BE2C (cell line): ENCODE data around the gene DCDC1.

Experiments used
- DNase-seq: peaks from one replicate; pipeline ENCODE4 v3.0.0-alpha.2; 2020
- H3K27me3 ChIP-seq: fragments of 250-450 bp; sonication (Bioruptor Pico); 2 replicates; pipeline ENCODE4 v1.5.1; 2020; ENCODE audit warnings: mild to moderate bottlenecking
- H3K36me3 ChIP-seq: fragments of 250-450 bp; sonication (Bioruptor Pico); 2 replicates; pipeline ENCODE4 v1.5.1; 2020; ENCODE audit warnings: mild to moderate bottlenecking
- H3K4me1 ChIP-seq: fragments of 250-450 bp; sonication (Bioruptor Pico); 2 replicates; pipeline ENCODE4 v1.5.1; 2020
- H3K4me3 ChIP-seq: 2 replicates; pipeline ENCODE4 v1.5.1; 2011; ENCODE audit warnings: low read depth, low read length
- H3K9me3 ChIP-seq: fragments of 250-450 bp; sonication (Bioruptor Pico); 2 replicates; pipeline ENCODE4 v1.5.1; 2020
- TF ChIP-seq, protein P1 (sequence below): IDR thresholded peaks from 2 replicates; pipeline ENCODE4 v1.5.1; 2012; ENCODE audit warnings: mild to moderate bottlenecking, low read depth, low read length

DCDC1 gene

DNA sequence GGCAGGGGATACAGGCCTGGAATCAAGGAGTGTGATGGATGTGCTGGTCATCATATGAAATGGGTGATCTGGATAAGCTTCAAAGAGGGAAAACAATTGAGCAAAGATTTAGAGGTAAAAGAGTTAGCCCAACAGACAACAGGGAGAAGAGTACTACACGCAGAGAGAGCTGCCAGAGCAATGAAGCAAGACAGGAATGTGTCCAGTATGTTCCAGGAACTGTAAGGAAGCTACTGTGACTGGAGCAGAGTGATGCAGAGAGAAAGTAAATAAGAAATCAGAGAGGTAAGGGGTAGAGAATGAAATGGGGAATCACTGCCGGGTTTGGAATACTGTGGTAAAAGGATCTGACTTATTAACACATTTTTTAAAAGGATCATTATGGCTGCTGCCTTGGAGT is 255.1 kb downstream of the DCDC1 start:
- H3K36me3 ChIP-seq = no peaks in the 10 kb centered on the region
- no peaks in the 10 kb centered on the region for H3K4me1 ChIP-seq
- no peaks in the 10 kb centered on the region for H3K9me3 ChIP-seq
- DNase-seq = no peak
- TF ChIP-seq, protein P1, sequence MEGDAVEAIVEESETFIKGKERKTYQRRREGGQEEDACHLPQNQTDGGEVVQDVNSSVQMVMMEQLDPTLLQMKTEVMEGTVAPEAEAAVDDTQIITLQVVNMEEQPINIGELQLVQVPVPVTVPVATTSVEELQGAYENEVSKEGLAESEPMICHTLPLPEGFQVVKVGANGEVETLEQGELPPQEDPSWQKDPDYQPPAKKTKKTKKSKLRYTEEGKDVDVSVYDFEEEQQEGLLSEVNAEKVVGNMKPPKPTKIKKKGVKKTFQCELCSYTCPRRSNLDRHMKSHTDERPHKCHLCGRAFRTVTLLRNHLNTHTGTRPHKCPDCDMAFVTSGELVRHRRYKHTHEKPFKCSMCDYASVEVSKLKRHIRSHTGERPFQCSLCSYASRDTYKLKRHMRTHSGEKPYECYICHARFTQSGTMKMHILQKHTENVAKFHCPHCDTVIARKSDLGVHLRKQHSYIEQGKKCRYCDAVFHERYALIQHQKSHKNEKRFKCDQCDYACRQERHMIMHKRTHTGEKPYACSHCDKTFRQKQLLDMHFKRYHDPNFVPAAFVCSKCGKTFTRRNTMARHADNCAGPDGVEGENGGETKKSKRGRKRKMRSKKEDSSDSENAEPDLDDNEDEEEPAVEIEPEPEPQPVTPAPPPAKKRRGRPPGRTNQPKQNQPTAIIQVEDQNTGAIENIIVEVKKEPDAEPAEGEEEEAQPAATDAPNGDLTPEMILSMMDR = no peak
- no peak overlapping the region for H3K4me3 ChIP-seq
- H3K27me3 ChIP-seq = no peaks in the 10 kb centered on the region

- H3K36me3 ChIP-seq = no peaks in the 10 kb centered on the region
- H3K4me1 ChIP-seq = no peaks in the 10 kb centered on the region
- no peaks in the 10 kb centered on the region for H3K9me3 ChIP-seq
- TF ChIP-seq, protein P1 = no peak
- H3K4me3 ChIP-seq = no peak overlapping the region
- no peaks in the 10 kb centered on the region for H3K27me3 ChIP-seq
- DNase-seq = no peak
Observed at GRCh38 chr11:31110830-31111229, 258.7 kb downstream of the DCDC1 start.

- H3K36me3 ChIP-seq = no peaks in the 10 kb centered on the region
- H3K4me1 ChIP-seq = no peaks in the 10 kb centered on the region
- H3K4me3 ChIP-seq = no peak overlapping the region
- no peaks in the 10 kb centered on the region for H3K9me3 ChIP-seq
- no peak for DNase-seq
- TF ChIP-seq, protein P1 = no peak
- H3K27me3 ChIP-seq = no peaks in the 10 kb centered on the region
Observed at GRCh38 chr11:31109446-31109845, 260.1 kb downstream of the DCDC1 start.

DNA sequence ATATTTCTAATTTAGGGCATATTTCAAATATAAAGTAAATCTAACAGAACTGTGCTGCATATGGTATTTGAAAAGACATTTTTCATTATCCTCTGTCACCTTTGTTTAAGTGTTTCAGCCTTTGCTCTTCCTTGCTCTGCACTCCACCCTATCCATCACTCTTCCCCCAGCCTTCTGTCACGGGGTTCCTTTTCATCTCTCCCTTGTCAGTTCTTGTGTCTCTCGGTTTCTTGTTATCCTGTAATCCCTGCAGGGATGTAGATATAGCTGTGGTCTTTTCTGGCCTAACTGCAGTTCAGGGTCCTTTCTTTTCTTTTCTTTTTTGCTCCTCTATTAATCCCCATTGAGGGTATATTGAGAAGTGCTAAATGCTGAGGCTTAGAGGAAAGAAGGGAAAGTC is 261.9 kb downstream of the DCDC1 start:
- Histone ChIP-seq H3K9me3 (no peaks in the 10 kb centered on the region), H3K4me1 (no peaks in the 10 kb centered on the region), H3K36me3 (no peaks in the 10 kb centered on the region), H3K4me3 (no peak overlapping the region), H3K27me3 (no peaks in the 10 kb centered on the region)
- DNase-seq = no peak
- TF ChIP-seq, protein P1 = no peak

DNA sequence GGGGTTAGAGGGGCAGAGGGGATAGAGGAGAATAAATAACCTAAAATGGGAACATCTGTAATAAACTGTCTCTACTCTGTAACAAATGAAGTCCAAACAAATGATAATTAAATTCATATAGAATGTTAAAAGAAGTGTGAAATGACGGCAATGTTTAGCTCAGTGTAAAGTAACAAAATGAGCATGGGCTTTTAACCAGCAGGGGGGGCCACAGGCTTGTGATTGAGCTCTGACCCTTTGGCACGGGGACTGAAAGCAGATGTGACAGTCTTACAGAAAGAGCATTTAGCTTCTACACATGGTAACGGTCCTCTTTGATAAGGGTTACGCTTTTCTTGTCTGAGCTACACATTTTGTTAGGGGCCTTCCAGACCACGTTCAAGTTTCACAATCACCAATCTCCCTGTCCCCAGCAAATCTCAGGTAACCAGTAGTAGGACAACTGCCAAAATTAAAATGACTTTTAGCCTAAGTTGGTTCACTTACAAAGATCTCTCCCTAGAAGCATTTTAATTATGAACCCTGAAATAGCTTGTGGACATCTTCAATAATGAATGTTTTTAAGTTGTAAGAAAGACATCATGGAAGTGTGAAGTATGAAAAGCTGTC is 262.5 kb downstream of the DCDC1 start:
- no peaks in the 10 kb centered on the region for H3K36me3 ChIP-seq
- no peaks in the 10 kb centered on the region for H3K4me1 ChIP-seq
- H3K27me3 ChIP-seq = no peaks in the 10 kb centered on the region
- no peaks in the 10 kb centered on the region for H3K9me3 ChIP-seq
- H3K4me3 ChIP-seq = no peak overlapping the region
- TF ChIP-seq, protein P1 = peak; percentile 67
- DNase-seq = peak; percentile 54

DNA sequence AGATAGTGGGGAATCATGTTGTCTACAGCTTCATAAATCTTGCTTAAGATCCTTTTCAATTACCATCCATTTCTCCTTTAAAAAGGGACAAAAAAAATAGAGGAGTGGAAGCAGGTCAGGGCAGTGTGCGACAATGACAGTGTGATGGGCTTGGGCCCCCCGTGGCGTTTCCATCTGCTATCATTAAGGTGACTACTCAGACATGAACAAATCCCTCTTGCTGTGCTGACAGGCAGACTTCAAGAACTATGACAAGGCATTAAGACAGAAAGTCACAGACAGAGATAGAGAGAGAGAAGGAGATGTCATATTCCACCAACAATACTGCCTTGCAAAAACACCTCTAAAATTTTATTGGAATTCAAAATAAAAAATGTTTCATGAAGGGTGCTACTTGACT is 263.2 kb downstream of the DCDC1 start:
- no peaks in the 10 kb centered on the region for H3K36me3 ChIP-seq
- no peak overlapping the region for H3K4me3 ChIP-seq
- H3K4me1 ChIP-seq = no peaks in the 10 kb centered on the region
- DNase-seq = no peak
- TF ChIP-seq, protein P1 = no peak
- H3K27me3 ChIP-seq = no peaks in the 10 kb centered on the region
- no peaks in the 10 kb centered on the region for H3K9me3 ChIP-seq
